Activated CD8-positive, alpha-beta T cell treated with anti-CD3 and anti-CD28 coated beads for 36 hours (primary cell): ENCODE data around the gene SLC6A1. TPM values are rescaled to one million over a fixed set of nuclear protein-coding genes. Genes with fewer than 3 reads are reported as not detected.

Experiments
- ATAC-seq: fragments of 200-7000 bp; cut with Tn5 transposase; one replicate; pipeline ENCODE4 v1.10.0; 2021; ENCODE audit warnings: mild to moderate bottlenecking, moderate library complexity
- CTCF ChIA-PET: fragments of 350-600 bp; sonication (Branson Sonifier 250); formaldehyde crosslinking; loops from one replicate; lab custom pipeline; 2021; ENCODE audit warnings: antibody characterized with exemption; lab: Charles Lee
- POLR2A ChIA-PET: fragments of 350-600 bp; sonication (Branson Sonifier 250); formaldehyde crosslinking; loops from one replicate; lab custom pipeline; 2021; ENCODE audit warnings: antibody characterized with exemption; lab: Charles Lee
- DNase-seq: peaks from one replicate; pipeline ENCODE4 v3.0.0-alpha.2; 2020
- H3K27ac Mint-ChIP-seq: one replicate; pipeline ENCODE4 v1.8.0; 2021; ENCODE audit warnings: mild to moderate bottlenecking, mixed read lengths
- H3K27me3 Mint-ChIP-seq: one replicate; pipeline ENCODE4 v1.8.0; 2021; ENCODE audit warnings: mixed read lengths
- H3K36me3 Mint-ChIP-seq: one replicate; pipeline ENCODE4 v1.8.0; 2021; ENCODE audit warnings: low read depth, mixed read lengths
- H3K4me1 Mint-ChIP-seq: one replicate; pipeline ENCODE4 v1.8.0; 2021; ENCODE audit warnings: low read depth, mixed read lengths
- H3K4me3 Mint-ChIP-seq: one replicate; pipeline ENCODE4 v1.8.0; 2021; ENCODE audit warnings: mild to moderate bottlenecking, moderate library complexity, mixed read lengths
- H3K9me3 Mint-ChIP-seq: one replicate; pipeline ENCODE4 v1.8.0; 2021; ENCODE audit warnings: mixed read lengths
- intact Hi-C: fragments of 100-400 bp; cut with micrococcal nuclease; formaldehyde crosslinking; loops from one replicate; pipeline ENCODE4 v1.10.0; 2022
- total RNA-seq, 2 experiments: library from RNA; stranded (reverse); gene quantifications; one replicate each; pipeline ENCODE4 v1.2.3, GENCODE V29; 2021
- TF ChIP-seq, protein P1 (sequence below): fragments of 200-600 bp; IDR thresholded peaks from one replicate; pipeline ENCODE4 v1.8.0; 2022; ENCODE audit warnings: antibody characterized with exemption, mild to moderate bottlenecking

The SLC6A1 gene
- total RNA-seq, 2 experiments from 2014 or later = not detected

DNA sequence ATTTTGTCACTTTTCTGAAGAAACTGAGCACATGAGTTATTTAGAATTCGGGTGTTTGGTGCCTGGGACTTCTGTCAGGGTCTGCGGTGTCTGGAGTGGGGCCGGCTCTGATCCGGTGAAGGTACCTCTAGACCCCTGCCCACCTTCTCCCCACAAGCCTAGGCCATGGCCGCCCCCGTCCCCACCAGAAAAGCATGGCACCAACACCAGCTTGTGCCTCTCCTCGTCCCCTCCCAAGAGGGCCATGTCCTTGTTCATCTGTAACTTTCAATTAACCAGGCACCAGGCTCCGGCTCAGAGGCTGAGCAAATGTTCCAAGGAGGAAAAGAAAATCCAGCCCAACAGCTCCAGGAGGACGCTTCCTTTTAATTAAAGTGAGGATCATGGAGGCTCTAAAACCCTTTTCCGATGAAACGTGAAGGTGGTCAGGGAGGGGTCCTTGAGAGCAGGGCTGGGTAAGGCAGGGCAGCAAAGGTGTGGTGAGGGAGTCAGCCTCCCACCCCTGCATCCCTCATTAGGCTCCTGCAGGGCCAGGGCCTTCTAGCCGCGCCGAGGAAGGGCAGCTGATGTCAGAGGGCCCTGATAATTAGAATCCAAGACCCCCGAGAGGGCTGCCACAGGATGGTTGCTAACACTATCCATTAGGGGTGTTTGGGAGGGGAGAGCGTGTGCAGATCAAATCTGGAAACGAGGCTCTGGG is 62.3 kb downstream of the SLC6A1 start:
- ChIA-PET CTCF (no interaction called here), POLR2A (no interaction called here)
- H3K4me1 Mint-ChIP-seq = no peaks in the 10 kb centered on the region
- H3K36me3 Mint-ChIP-seq = no peaks in the 10 kb centered on the region
- no peak overlapping the region for H3K27ac Mint-ChIP-seq
- intact Hi-C loops = loop anchor here (5.0 kb wide), 1 partner anchor 298 kb away; no protein-coding TSS in a partner anchor
- no peak for DNase-seq
- TF ChIP-seq, protein P1, sequence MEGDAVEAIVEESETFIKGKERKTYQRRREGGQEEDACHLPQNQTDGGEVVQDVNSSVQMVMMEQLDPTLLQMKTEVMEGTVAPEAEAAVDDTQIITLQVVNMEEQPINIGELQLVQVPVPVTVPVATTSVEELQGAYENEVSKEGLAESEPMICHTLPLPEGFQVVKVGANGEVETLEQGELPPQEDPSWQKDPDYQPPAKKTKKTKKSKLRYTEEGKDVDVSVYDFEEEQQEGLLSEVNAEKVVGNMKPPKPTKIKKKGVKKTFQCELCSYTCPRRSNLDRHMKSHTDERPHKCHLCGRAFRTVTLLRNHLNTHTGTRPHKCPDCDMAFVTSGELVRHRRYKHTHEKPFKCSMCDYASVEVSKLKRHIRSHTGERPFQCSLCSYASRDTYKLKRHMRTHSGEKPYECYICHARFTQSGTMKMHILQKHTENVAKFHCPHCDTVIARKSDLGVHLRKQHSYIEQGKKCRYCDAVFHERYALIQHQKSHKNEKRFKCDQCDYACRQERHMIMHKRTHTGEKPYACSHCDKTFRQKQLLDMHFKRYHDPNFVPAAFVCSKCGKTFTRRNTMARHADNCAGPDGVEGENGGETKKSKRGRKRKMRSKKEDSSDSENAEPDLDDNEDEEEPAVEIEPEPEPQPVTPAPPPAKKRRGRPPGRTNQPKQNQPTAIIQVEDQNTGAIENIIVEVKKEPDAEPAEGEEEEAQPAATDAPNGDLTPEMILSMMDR = no peak
- H3K27me3 Mint-ChIP-seq = peaks cover 27% of the 10 kb centered on the region
- H3K9me3 Mint-ChIP-seq = no peaks in the 10 kb centered on the region
- H3K4me3 Mint-ChIP-seq = no peak overlapping the region
- no peak for ATAC-seq

DNA sequence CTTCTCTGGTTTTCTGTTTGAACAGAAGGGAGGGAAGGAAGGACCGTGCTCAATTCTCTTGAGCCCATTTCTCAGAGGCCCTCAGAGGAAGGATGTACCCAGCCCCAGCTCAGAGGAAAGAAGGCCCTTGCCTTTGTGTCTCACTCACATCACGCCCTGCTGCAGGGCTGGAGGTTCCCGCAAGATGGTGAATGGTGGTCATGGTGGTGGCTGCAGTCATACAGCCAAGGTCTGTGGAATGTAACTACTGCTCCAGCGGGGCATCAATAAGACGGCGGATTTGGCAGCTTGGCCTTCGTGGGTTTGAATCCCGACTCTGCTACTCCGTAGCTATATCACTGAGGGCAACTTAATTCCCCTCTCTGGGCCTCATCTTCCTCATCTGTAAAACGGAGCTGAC is 62.9 kb downstream of the SLC6A1 start:
- Mint-ChIP-seq H3K9me3 (no peaks in the 10 kb centered on the region), H3K36me3 (no peaks in the 10 kb centered on the region), H3K4me3 (no peak overlapping the region), H3K27me3 (peaks cover 27% of the 10 kb centered on the region), H3K27ac (no peak overlapping the region), H3K4me1 (no peaks in the 10 kb centered on the region)
- TF ChIP-seq, protein P1 = no peak
- ChIA-PET CTCF (no interaction called here), POLR2A (no interaction called here)
- DNase-seq (no peak), ATAC-seq (no peak)
- intact Hi-C loops = loop anchor here (5.0 kb wide), 1 partner anchor 298 kb away; no protein-coding TSS in a partner anchor

DNA sequence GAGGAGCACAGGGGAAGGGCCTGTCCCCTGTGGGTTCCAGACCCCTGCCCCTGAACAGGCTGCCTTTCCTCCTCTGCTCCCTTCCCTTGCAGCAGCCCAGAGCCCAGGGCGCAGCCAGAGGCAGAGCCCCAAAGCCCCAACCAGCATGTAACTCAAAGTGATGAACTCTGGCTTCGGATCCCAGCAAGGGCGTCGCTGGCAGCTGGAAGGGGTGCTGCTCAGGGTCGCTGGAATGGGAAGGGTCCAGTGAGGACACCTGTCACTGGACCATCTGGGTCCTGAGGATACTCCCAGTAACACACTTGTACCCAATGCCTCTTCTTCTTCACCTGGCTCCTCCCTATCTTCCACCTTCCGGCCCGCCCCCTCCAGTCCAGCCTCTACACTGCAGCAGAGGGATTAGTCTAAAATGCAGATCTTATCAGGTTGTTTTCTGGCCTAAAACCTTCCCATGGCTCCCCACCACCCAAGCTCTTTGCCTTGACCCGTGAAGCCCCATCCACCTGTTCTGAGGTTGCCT is 64.0 kb downstream of the SLC6A1 start:
- intact Hi-C loops = loop anchor here (5.0 kb wide), 1 partner anchor 299 kb away; no protein-coding TSS in a partner anchor
- H3K27ac Mint-ChIP-seq = no peak overlapping the region
- POLR2A ChIA-PET = no interaction called here

DNA sequence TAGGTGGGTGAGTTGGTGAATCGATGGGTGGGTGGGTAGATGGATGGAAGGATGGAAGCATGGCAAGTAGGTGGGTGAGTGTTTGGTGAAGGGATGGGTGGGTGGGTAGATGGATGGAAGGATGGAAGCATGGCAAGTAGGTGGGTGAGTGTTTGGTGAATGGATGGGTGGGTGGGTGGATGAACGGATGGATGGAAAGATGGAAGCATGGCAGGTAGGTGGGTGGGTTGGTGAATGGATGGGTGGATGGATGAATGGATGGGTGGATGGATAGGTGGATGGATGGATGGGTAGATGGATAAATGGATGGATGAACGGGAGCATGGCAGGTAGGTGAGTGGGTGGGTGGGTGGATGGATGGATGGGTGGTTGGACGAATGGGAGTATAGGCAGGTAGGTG is 65.1 kb downstream of the SLC6A1 start:
- H3K27ac Mint-ChIP-seq = no peak overlapping the region
- no peaks in the 10 kb centered on the region for H3K4me1 Mint-ChIP-seq
- no peaks in the 10 kb centered on the region for H3K9me3 Mint-ChIP-seq
- POLR2A ChIA-PET = no interaction called here
- no peaks in the 10 kb centered on the region for H3K36me3 Mint-ChIP-seq
- DNase-seq = no peak
- no peak overlapping the region for H3K4me3 Mint-ChIP-seq
- CTCF ChIA-PET = interaction anchor here (1.0 to 5.1 kb wide), 2 partner anchors 112 to 302 kb away, joined by 4 to 42 read pairs; no protein-coding TSS in a partner anchor
- H3K27me3 Mint-ChIP-seq = peaks cover 20% of the 10 kb centered on the region
- TF ChIP-seq, protein P1 = no peak
- intact Hi-C loops = loop anchor here (2.0 to 5.0 kb wide), 2 partner anchors 111 to 300 kb away; no protein-coding TSS in a partner anchor
- no peak for ATAC-seq

More for the DNA sequence above, 64.0 kb downstream of the SLC6A1 start:
- H3K4me3 Mint-ChIP-seq = no peak overlapping the region
- ATAC-seq (no peak), DNase-seq (no peak)
- no peaks in the 10 kb centered on the region for H3K36me3 Mint-ChIP-seq
- peaks cover 23% of the 10 kb centered on the region for H3K27me3 Mint-ChIP-seq
- CTCF ChIA-PET = no interaction called here
- H3K9me3 Mint-ChIP-seq = no peaks in the 10 kb centered on the region
- H3K4me1 Mint-ChIP-seq = no peaks in the 10 kb centered on the region
- TF ChIP-seq, protein P1 = no peak
